Hematopoietic multipotent progenitor cell treated with erythropoietin and hydrocortisone succinate and interleukin-3 and kit ligand, for 4 days (in vitro differentiated cells): ENCODE data around the gene RNF152.
"Not testable (repeated sequence)": the region's sequence is repeated elsewhere in the genome, so short reads cannot be mapped to it uniquely, and the experiment has no call there.

Source experiments
- DNase-seq: peaks from one replicate; pipeline ENCODE4 v3.0.0-alpha.2; 2015

The RNF152 gene

DNA sequence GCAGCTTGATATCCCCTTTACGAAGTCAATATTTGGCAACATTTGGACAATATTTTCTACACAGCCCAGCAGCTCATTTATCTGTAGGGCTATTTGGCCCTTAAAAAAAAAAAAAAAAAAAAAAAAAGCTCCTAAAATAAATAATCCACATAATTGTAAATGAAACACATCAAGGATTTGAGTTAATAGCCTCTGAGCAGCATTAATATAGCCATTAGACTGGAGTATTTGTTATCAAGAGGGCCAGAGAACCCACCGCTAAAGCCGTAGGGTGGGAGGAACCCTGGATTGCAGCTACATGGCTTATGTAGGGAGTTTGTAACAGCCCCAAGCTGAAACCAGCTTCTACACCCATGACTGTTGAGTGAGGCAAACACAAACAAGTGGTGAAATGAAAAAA, 84.5 kb downstream of the RNF152 start:
- no peak for DNase-seq

DNA sequence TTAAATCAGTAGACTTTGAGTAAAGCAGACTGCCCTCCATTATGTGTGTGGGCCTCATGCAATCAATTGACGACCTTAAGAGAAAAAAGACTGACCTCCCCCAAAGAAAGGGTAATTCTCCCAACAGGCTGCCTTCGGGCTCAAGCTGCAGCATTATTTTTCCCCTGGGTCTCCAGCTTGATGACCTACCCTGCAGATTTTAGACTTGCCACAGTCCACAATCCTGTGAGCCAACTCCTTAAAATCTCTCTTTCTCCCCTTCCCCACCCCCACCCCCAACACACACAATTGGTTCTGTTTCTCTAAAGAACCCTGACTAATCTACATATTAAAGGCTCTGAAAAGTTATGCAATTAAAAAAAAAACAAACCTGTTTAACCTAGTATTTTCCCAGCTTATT, 89.4 kb downstream of the RNF152 start:
- DNase-seq, result no peak

DNA sequence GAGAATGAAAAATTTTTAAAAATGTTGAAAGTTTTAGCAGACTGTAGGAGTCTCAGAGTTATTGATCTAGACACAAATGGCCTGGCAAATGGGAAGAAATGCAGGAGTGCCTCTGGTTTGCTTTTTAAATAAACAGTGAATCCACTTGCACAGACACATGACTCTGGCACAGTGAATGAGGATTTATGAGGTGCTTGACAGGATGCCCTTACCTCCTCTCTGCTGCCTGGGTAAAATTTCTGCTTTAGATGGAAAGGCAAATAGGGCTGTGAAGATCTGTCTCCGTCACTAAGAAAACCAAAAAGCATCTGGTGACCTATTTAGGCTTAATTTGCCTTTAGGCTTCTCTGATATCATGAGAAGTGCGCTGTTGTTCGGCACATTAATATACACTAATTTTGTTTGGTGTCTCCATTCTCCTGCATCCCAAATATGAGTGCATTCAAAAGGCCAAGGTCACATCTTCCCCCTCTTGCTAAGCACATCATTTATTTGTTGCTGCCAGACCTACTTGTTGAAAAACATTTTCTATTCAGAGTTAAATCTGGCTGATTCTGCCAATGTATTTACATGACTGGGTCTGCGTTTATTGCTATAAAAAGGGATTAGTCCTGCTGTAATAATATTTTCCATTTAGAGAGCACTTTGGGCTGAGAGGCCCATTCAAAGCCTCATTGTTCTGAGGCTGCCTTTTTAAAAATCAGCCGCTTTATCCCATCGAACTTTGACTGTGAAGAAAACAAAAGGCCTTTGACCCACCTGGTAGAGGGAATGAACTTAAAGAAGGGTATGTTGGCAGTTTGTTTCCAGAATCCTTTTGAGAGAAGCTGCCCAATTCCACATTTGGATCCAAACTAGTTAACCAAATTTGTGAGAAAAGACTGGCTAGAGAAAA, 94.9 kb downstream of the RNF152 start:
- no peak for DNase-seq

DNA sequence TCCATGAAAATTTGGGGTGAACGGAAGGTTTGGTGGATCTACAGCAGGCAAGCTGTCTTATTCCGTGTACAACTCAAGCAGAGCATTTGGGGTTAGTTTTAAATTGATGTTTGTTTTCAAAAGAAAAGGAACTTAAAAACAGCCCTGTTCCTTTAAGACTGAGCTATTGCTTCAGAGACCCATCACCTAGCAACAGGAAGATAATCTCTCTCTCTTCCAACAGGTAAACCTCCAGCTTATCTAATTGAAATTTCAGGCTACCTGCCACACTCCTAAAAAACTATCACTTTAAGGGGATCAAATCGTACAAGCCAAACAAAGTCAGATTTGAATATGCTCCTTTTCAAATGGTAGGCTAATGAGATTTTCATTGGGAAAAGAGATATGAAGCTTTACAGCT, 101.8 kb downstream of the RNF152 start:
- DNase-seq, result no peak

DNA sequence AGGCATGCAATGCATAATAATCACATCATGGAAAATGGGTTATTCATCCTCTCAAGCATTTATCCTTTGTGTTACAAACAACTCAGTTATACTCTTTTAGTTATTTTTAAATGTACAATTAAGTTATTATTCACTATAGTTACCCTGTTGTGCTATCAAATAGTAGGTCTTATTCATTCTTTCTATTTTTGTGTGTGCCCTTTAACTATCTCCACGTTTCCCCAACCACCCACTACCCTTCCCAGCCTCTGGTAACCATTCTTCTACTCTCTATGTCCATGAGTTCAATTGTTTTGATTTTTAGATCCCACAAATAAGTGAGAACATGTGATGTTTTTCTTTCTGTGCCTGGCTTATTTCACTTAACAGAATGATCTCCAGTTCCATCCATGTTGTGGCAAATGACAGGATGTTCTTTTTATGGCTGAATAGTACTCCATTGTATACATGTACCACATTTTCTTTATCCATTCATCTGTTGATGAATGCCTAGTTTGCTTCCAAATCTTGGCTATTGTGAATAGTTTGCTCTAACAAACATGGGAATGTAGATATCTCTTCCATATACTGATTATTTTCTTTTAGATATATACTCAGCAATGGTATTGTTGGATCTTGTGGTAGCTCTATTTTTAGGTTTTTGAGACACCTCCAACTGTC, 105.7 kb downstream of the RNF152 start:
- not testable (repeated sequence) for DNase-seq

- DNase-seq, result peak; percentile 69
Observed at GRCh38 chr18:61785588-61785987, 107.2 kb downstream of the RNF152 start.

DNA sequence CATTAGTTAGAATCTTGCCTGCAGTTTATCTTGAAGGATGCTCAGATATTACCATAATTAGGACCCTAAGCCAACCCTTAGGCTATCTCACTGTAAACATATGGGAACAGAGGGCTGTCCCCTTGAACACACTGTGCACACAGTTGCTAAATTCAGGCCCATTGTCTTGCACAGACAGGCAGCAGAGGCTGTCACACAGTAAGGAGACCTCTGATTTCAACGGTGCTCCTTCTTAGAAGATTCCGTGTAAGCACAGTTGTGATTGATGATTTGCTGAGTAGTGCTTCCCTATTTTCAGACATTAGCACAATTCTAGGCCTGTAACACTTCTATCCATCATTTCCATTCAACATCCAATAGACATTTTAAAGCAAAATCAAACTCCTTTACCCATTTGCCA, 108.0 kb downstream of the RNF152 start:
- DNase-seq, result no peak

DNA sequence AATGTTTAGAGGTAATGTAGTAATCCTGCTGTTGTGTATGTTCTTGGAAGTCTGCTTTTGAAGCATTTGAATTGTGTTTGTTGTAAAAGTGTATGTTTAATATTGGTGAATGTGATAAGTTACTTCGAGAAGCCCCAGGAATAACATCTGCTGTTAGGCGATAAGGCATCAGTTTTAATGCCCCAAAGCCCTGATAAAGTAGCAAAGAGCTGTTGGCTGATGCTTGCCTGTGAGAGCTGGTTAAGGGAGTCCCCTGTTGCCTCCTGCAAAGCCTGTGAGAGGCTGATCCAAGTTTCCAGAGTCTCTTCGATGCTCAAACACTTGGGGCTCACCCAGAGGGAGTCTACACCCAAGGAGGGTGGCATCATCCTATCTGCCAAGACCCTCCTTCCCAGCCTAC, 110.3 kb downstream of the RNF152 start:
- peak; percentile 33 for DNase-seq

- DNase-seq, result not testable (repeated sequence)
Observed at GRCh38 chr18:61776201-61776600, 116.6 kb downstream of the RNF152 start.

DNA sequence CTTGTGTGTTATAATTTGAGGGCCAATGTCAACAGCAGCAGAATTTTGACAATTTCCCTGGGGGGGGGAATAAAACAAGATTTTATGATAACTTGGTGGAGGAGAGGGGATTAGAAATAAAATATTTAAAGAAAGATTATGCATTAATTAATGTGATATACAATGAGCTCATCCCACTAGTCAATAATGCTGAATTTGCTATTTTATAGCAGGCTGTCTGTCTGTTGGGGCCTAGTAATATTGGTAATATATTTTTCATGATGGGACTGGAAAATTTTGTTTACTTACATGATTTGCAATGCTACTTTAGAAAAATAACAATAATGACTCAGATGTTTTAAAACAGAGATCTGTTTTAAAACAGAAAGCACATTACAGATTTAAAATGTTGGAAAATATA, 118.0 kb downstream of the RNF152 start:
- DNase-seq, result no peak

DNA sequence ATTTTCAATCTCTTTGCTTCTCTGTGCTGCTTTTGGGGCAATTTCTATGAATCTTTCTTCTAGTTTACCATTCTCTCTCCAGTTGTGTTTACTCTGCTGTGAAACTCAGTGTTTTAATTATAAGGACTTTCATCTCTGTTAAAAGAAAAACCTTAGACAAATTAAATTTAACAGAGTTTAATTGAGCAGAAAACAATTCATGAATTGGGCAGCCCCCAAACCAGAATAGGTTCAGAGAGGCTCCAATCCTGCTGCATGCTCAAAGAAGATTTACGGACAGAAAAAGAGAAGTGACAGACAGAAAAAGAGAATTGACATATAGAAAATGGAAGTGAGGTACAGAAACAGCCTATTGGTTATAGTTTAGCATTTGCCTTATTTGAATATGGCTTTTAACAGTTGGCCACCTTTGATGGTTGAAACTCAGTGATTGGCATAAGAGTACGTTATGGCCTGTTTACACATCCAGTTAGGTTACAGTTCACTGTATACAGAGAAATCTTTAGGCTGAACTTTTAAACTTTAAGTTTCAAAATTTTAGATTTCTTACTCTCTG, 120.4 kb downstream of the RNF152 start:
- no peak for DNase-seq

- DNase-seq, result no peak
Observed at GRCh38 chr18:61771861-61772260, 120.9 kb downstream of the RNF152 start.

GRCh38 chr18:61770279-61770678, 122.5 kb downstream of the RNF152 start:
- no peak for DNase-seq

GRCh38 chr18:61766266-61766884, 126.4 kb downstream of the RNF152 start:
- DNase-seq, result no peak

DNA sequence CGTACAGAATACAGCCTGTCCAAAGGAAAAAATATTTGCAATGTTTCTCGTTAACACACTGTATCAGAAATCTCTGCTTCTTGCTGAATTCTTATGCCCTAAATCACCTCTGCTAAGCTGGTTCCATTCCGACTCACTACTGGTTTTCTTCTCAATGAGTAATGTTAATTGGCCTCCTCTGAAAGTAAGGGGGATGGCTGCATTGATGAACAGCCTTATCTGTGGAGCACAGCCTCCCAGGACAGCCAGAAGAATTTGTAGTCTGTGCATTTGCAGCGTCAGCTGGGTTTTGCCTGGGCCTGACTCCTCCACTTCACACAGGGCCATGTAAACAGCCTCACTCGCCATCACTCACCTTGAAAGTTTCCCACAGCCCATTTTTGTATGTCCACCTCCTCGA, 127.7 kb downstream of the RNF152 start:
- peak; percentile 37 for DNase-seq

DNA sequence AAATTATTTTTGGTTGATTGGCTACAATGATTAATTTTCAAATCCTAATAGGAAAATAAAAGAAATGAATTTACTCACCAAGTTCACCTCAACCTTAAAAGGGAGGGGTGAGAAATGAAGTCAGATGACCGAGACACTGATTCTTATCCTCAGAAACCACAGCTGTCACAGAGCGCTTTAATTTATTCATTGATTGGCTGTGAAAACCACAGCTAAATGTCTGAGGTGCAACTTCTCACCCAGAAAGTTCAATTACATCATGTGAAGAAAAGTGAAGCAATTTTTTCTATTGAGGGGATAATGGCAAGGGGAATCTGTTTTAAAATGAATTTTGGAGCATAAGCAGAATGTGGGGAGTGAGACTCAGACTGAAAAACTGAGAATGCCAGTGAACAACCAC, 128.4 kb downstream of the RNF152 start:
- DNase-seq, result peak; percentile 62

GRCh38 chr18:61761875-61762274, 130.9 kb downstream of the RNF152 start:
- no peak for DNase-seq
